ENCODE data around the gene RETNLB. TPM values are rescaled to one million over a fixed set of nuclear protein-coding genes. Genes with fewer than 3 reads are reported as not detected.
A peak's percentile ranks its signal among the peaks of the same experiment; 100 is the strongest.

The RETNLB gene, protein sequence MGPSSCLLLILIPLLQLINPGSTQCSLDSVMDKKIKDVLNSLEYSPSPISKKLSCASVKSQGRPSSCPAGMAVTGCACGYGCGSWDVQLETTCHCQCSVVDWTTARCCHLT
- total RNA-seq (not detected), polyA plus RNA-seq (not detected)
- long read RNA-seq, donor 1: 0 reads
- long read RNA-seq, donor 2: 0 reads
- long read RNA-seq, donor 3: 0 reads

DNA sequence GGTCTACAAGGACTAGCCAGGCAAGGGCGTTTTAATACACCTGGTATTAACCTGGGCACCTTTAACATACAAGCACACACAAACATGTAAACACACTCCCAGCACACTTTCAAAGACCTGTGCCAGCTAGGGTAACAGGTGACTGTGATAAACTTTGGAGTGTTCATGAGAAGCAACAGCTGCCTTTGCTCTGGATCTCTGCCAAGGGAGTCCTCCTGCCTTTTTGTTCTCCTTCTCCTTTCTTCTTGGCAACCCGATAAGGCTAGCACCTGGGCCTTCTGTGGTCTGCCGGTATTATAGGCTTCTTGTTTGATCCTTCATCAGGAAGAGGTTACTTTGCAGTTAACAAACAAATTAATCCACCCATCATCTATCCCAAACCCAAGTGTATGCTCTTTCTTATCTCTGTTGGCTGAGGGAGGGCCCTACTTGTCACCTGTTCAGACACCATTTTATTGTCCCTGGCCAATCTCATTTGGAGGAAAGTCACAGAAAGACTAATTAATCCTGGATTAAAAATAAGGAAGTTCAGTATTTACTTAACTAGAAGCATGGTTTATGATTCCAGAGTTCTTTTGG, at the start of gene RETNLB:
TSS of gene RETNLB (minus strand) at position 7 of the 579 bp plus-strand sequence. CDS start 225 bp downstream, outside the sequence.
- Histone ChIP-seq H3K36me3 (no peaks in the 10 kb centered on the region), H3K27ac (no peak within 1 kb of the TSS), H3K9me3 (no peaks in the 10 kb centered on the region), H3K4me1 (no peaks in the 10 kb centered on the region), H3K27me3 (no peaks in the 10 kb centered on the region), H3K4me3 (no peak within 1 kb of the TSS)
- ATAC-seq (no peak), DNase-seq (no peak)
- intact Hi-C loops (cut with DNase I): no loop called here
- 61 to 77% (median 74%) methylated on average over 3 of the region's 3 CpGs for WGBS, 4 donors
- TF ChIP-seq POLR2A (IDR thresholded peaks at IDR 0.05): no peak
- TF ChIP-seq, protein P1, sequence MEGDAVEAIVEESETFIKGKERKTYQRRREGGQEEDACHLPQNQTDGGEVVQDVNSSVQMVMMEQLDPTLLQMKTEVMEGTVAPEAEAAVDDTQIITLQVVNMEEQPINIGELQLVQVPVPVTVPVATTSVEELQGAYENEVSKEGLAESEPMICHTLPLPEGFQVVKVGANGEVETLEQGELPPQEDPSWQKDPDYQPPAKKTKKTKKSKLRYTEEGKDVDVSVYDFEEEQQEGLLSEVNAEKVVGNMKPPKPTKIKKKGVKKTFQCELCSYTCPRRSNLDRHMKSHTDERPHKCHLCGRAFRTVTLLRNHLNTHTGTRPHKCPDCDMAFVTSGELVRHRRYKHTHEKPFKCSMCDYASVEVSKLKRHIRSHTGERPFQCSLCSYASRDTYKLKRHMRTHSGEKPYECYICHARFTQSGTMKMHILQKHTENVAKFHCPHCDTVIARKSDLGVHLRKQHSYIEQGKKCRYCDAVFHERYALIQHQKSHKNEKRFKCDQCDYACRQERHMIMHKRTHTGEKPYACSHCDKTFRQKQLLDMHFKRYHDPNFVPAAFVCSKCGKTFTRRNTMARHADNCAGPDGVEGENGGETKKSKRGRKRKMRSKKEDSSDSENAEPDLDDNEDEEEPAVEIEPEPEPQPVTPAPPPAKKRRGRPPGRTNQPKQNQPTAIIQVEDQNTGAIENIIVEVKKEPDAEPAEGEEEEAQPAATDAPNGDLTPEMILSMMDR (IDR thresholded peaks at IDR 0.05): no peak

DNA sequence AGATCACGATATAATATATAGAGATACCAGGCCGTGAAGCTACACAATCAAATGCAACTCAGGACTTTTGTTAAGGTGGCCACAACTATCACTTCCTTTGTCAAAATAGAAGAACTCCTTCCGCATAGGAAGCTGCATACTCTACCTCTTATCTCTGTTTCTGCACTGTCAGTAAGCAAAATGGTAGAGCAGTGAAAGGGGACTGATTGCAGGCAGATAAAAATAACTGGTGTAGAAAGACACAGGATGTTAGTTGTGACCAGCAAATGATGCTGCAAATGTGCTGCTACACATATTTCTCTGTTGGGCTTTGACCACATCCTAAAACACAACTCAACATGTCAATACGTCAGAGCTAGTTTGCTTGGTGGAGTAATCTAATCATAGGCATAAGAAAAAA, 49.1 kb upstream of the RETNLB start:
- no peak for TF ChIP-seq POLR2A (IDR thresholded peaks at IDR 0.05)
- TF ChIP-seq, protein P1 (IDR thresholded peaks at IDR 0.05): no peak
- ATAC-seq: no peak
- no peaks in the 10 kb centered on the region for H3K4me1 ChIP-seq
- 51 to 65% (median 57%) methylated on average over 4 of the region's 4 CpGs for WGBS, 4 donors
- no peaks in the 10 kb centered on the region for H3K36me3 ChIP-seq
- peaks cover 0 to 4% (median 0%) of the 10 kb centered on the region in 12 donors for H3K9me3 ChIP-seq
- H3K27me3 ChIP-seq: no peaks in the 10 kb centered on the region
- DNase-seq: no peak
- intact Hi-C loops (cut with DNase I): no loop called here
- H3K4me3 ChIP-seq: no peak overlapping the region
- H3K27ac ChIP-seq: peak overlapping the region in 1 of 12 donors; percentile 63

DNA sequence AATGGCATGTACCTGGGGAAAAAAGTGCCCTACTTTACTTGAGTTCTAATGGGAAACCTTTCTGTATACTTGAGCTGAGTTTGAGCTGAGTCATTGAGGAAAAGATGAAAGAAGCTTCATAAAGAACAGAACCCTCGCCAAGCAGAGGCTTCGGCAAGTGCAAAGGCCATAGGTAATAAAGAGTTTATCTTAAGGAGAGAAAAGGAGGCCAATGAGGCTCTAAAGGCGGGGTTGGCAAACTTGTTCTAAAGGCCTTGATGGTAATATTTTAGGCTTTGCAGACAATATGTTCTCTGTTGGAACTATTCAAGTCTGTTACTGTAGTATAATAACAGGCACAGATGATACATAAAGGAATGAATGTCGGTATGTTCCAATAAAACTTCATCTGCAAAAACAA, 47.8 kb upstream of the RETNLB start:
- Histone ChIP-seq H3K9me3 (peaks cover 0 to 6% (median 0%) of the 10 kb centered on the region in 12 donors), H3K27me3 (no peaks in the 10 kb centered on the region), H3K36me3 (no peaks in the 10 kb centered on the region), H3K4me1 (no peaks in the 10 kb centered on the region), H3K27ac (no peak overlapping the region), H3K4me3 (no peak overlapping the region)
- intact Hi-C loops (cut with DNase I): no loop called here
- DNase-seq: no peak
- 80 to 93% (median 83%) methylated on average over 4 of the region's 4 CpGs for WGBS, 4 donors
- ATAC-seq: no peak
- TF ChIP-seq, protein P1 (IDR thresholded peaks at IDR 0.05): no peak
- TF ChIP-seq POLR2A (IDR thresholded peaks at IDR 0.05): no peak

DNA sequence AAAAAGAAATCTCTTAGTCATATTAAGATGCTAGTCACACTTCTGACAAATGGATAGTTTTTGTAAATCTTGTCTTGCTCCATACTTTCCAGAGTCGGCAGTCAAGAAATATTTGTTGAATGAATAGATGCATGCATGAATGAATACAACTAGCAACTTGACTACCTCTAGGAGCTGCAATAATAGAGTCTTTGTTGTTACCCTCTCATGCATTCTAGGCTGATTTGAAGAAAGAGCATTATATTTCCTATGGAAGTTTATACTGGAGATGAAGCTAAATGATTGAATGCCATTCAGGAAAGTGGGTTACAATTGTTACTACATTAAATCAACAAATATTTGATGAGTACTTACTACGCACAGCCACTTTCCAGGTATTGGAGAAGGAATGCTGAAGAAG, 47.2 kb upstream of the RETNLB start:
- H3K4me3 ChIP-seq: no peak overlapping the region
- 88 to 93% (median 89%) methylated on average over 2 of the region's 2 CpGs for WGBS, 4 donors
- no peaks in the 10 kb centered on the region for H3K27me3 ChIP-seq
- no peaks in the 10 kb centered on the region for H3K4me1 ChIP-seq
- DNase-seq: no peak
- H3K27ac ChIP-seq: no peak overlapping the region
- no peaks in the 10 kb centered on the region for H3K36me3 ChIP-seq
- no peak for ATAC-seq
- intact Hi-C loops (cut with DNase I): no loop called here
- TF ChIP-seq POLR2A (IDR thresholded peaks at IDR 0.05): no peak
- TF ChIP-seq, protein P1 (IDR thresholded peaks at IDR 0.05): no peak
- H3K9me3 ChIP-seq: peaks cover 0 to 6% (median 0%) of the 10 kb centered on the region in 12 donors
